Measurements from ENCODE around the gene ALDH3A2. TPM values are rescaled to one million over a fixed set of nuclear protein-coding genes. Genes with fewer than 3 reads are reported as not detected.

Gene ALDH3A2
- total RNA-seq, 1 experiment from 2014 or later = 44.4 TPM

DNA sequence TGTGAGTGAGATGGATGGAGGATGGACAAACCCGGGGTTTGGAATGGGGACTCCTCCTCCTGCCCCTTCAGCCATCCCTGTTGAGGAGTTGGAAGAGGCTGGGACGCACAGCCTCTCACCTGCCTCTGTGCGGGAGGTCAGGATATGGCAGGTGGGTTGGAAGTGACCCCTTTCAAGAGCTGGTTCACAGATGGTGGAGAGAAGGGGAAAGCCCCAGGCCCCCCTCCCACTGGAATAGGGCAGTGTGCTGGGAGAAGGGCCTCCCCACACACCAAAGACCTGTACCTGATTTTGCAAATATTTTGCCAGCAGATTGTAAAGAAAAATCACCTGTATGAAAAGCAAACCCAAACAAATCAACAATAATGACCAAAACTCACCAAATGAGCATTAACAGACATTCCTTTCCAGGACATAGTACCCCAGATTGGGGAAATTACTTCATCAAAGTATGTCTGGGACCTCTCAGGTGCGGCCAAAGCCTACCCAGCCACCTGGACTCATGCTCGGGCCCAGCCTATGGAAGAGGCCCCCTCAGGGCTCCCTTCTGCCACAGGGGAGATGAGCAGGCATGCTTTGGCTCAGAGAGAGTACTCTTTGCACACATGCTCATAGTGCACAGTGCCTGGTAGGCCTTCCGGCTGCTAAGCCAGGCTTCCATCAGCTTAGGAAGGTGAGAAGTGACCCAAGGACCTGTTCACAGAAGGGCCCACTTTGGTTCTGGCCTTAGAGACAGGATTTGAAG, 60.1 kb downstream of the ALDH3A2 start:
- ChIA-PET CTCF (no interaction called here), POLR2A (no interaction called here)
- in situ Hi-C loops (cut with HindIII; ENCODE audit: low pct_unique_long_range_greater_than_20kb, low sequenced_read_pairs) (no loop called here), intact Hi-C loops (cut with micrococcal nuclease; ENCODE audit: unreplicated experiment) (no loop called here)
- TF ChIP-seq SIN3A (IDR thresholded peaks at IDR 0.05; ENCODE audit: borderline replicate concordance, insufficient read depth, low read depth, low read length) = no peak
- TF ChIP-seq, protein P1, sequence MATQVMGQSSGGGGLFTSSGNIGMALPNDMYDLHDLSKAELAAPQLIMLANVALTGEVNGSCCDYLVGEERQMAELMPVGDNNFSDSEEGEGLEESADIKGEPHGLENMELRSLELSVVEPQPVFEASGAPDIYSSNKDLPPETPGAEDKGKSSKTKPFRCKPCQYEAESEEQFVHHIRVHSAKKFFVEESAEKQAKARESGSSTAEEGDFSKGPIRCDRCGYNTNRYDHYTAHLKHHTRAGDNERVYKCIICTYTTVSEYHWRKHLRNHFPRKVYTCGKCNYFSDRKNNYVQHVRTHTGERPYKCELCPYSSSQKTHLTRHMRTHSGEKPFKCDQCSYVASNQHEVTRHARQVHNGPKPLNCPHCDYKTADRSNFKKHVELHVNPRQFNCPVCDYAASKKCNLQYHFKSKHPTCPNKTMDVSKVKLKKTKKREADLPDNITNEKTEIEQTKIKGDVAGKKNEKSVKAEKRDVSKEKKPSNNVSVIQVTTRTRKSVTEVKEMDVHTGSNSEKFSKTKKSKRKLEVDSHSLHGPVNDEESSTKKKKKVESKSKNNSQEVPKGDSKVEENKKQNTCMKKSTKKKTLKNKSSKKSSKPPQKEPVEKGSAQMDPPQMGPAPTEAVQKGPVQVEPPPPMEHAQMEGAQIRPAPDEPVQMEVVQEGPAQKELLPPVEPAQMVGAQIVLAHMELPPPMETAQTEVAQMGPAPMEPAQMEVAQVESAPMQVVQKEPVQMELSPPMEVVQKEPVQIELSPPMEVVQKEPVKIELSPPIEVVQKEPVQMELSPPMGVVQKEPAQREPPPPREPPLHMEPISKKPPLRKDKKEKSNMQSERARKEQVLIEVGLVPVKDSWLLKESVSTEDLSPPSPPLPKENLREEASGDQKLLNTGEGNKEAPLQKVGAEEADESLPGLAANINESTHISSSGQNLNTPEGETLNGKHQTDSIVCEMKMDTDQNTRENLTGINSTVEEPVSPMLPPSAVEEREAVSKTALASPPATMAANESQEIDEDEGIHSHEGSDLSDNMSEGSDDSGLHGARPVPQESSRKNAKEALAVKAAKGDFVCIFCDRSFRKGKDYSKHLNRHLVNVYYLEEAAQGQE (IDR thresholded peaks at IDR 0.05; ENCODE audit: insufficient read depth in 1 of 2, low read depth in 2 of 2, low read length in 1 of 2) = no peak
- no peak for TF ChIP-seq TCF7L2 (IDR thresholded peaks at IDR 0.05; ENCODE audit: low read depth, low read length)
- TF ChIP-seq CTCF (IDR thresholded peaks at IDR 0.05) = no peak
- no peak for TF ChIP-seq POLR2AphosphoS5 (IDR thresholded peaks at IDR 0.05; ENCODE audit: low read depth, low read length)
- ATAC-seq (no peak), DNase-seq (ENCODE audit: low read depth, low spot score) (no peak)
- Histone ChIP-seq H3K4me1 (ENCODE audit: control insufficient read depth, insufficient read depth, low read length) (no peaks in the 10 kb centered on the region), H3K36me3 (ENCODE audit: control insufficient read depth, insufficient read depth, low read length) (no peaks in the 10 kb centered on the region), H3K27me3 (ENCODE audit: control insufficient read depth, insufficient read depth, low read length) (no peaks in the 10 kb centered on the region), H3K27ac (ENCODE audit: low read length) (no peak overlapping the region), H3K9me3 (ENCODE audit: control insufficient read depth, insufficient read depth, low read depth, low read length) (no peaks in the 10 kb centered on the region), H3K4me3 (ENCODE audit: low read depth in 2 of 2, low read length in 2 of 2) (no peak overlapping the region)
- BruUV-seq (replicated peaks) = no TSS peak

DNA sequence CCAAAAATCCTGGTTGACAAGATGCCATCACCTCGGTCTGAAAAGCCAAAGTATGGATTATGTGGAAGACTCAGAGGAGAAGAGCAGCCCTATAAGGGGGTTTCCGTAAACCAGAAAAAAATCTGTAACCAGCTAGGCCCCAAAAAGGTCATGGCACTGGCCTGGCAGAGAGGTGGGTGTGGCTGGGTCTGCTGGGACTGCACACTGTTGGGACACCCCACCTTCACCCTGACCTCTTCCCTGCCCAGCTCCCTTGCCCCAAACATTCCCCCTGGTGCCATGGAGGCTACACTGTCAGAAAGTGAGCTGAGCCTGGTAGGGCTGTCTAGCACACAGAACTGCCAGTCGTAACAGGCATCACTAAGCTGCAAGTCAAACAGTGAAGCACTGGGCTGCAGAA, 61.3 kb downstream of the ALDH3A2 start:
- Histone ChIP-seq H3K4me1 (ENCODE audit: control insufficient read depth, insufficient read depth, low read length) (no peaks in the 10 kb centered on the region), H3K27me3 (ENCODE audit: control insufficient read depth, insufficient read depth, low read length) (no peaks in the 10 kb centered on the region), H3K9me3 (ENCODE audit: control insufficient read depth, insufficient read depth, low read depth, low read length) (no peaks in the 10 kb centered on the region), H3K4me3 (ENCODE audit: low read depth in 2 of 2, low read length in 2 of 2) (no peak overlapping the region), H3K27ac (ENCODE audit: low read length) (no peak overlapping the region), H3K36me3 (ENCODE audit: control insufficient read depth, insufficient read depth, low read length) (no peaks in the 10 kb centered on the region)
- CTCF ChIA-PET = no interaction called here
- DNase-seq (ENCODE audit: low read depth, low spot score) = no peak
- no TSS peak for BruUV-seq (replicated peaks)
- TF ChIP-seq, protein P1 (IDR thresholded peaks at IDR 0.05; ENCODE audit: insufficient read depth in 1 of 2, low read depth in 2 of 2, low read length in 1 of 2) = no peak
- no peak for TF ChIP-seq CTCF (IDR thresholded peaks at IDR 0.05)
- TF ChIP-seq SIN3A (IDR thresholded peaks at IDR 0.05; ENCODE audit: borderline replicate concordance, insufficient read depth, low read depth, low read length) = no peak
- TF ChIP-seq POLR2AphosphoS5 (IDR thresholded peaks at IDR 0.05; ENCODE audit: low read depth, low read length) = no peak
- no peak for TF ChIP-seq TCF7L2 (IDR thresholded peaks at IDR 0.05; ENCODE audit: low read depth, low read length)
- no peak; the same call in 1 of the 2 replicates for ATAC-seq
- intact Hi-C loops (cut with micrococcal nuclease; ENCODE audit: unreplicated experiment) (no loop called here), in situ Hi-C loops (cut with HindIII; ENCODE audit: low pct_unique_long_range_greater_than_20kb, low sequenced_read_pairs) (no loop called here)
- POLR2A ChIA-PET = no interaction called here
